ENCODE data around the gene AHSG.

GRCh38 chr3:186593862-186594261, 19.0 kb upstream of the AHSG start:
- TF ChIP-seq POLR2A (IDR thresholded peaks at IDR 0.05), result no peak
- TF ChIP-seq CTCF (IDR thresholded peaks at IDR 0.05), result no peak
- no peak for TF ChIP-seq EP300 (IDR thresholded peaks at IDR 0.05)
- no peak for TF ChIP-seq POLR2AphosphoS5 (IDR thresholded peaks at IDR 0.05)
